ENCODE data around the gene DZIP3.

DNA sequence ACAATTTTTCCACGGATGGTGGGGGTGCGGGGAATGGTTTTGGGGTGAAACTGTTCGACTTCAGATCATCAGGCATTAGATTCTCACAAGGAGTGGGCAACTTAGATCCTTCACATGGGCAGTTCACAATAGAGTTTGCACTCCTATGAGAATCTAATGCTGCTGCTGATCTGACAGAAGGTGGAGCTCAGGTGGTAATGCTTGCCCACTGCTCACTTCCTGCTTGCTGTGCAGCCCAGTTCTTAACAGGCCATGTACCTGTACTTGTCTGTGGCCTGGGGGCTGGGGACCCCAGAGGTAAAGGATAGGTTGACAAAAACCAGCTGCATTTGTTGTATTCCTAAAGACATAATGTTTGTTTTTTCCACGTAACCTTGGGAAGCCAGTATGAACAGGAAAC lies 16.0 kb downstream of the DZIP3 start:
- TF ChIP-seq POLR2A (IDR thresholded peaks at IDR 0.05; ENCODE audit: low read depth) = no peak
- TF ChIP-seq, protein P1, sequence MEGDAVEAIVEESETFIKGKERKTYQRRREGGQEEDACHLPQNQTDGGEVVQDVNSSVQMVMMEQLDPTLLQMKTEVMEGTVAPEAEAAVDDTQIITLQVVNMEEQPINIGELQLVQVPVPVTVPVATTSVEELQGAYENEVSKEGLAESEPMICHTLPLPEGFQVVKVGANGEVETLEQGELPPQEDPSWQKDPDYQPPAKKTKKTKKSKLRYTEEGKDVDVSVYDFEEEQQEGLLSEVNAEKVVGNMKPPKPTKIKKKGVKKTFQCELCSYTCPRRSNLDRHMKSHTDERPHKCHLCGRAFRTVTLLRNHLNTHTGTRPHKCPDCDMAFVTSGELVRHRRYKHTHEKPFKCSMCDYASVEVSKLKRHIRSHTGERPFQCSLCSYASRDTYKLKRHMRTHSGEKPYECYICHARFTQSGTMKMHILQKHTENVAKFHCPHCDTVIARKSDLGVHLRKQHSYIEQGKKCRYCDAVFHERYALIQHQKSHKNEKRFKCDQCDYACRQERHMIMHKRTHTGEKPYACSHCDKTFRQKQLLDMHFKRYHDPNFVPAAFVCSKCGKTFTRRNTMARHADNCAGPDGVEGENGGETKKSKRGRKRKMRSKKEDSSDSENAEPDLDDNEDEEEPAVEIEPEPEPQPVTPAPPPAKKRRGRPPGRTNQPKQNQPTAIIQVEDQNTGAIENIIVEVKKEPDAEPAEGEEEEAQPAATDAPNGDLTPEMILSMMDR (IDR thresholded peaks at IDR 0.05) = no peak
- TF ChIP-seq POLR2AphosphoS5 (IDR thresholded peaks at IDR 0.05) = no peak
